CD4-positive, alpha-beta T cell treated with Interleukin-1 beta for 1 hour (primary cell): ENCODE results near the gene LINC01488.

Experiments
- DNase-seq, 2 donors: peaks; one replicate each; pipeline ENCODE4 v3.0.0-alpha.2; 2020 to 2022

Gene LINC01488

GRCh38 chr11:69512136-69512535, 30.7 kb downstream of the LINC01488 start:
- DNase-seq = no peak

- no peak for DNase-seq
Observed at GRCh38 chr11:69512790-69513189, 31.3 kb downstream of the LINC01488 start.

- DNase-seq = no peak
Observed at GRCh38 chr11:69513196-69513595, 31.7 kb downstream of the LINC01488 start.

- no peak for DNase-seq
Observed at GRCh38 chr11:69513663-69514224, 32.3 kb downstream of the LINC01488 start.

- no peak for DNase-seq
Observed at GRCh38 chr11:69514771-69515170, 33.3 kb downstream of the LINC01488 start.

- peak in 1 of 2 donors; percentile 6 for DNase-seq
Observed at GRCh38 chr11:69515271-69516245, 34.1 kb downstream of the LINC01488 start.

- DNase-seq = no peak
Observed at GRCh38 chr11:69516526-69516925, 35.1 kb downstream of the LINC01488 start.

- DNase-seq = no peak
Observed at GRCh38 chr11:69518081-69518950, 36.9 kb downstream of the LINC01488 start.

- no peak for DNase-seq
Observed at GRCh38 chr11:69520186-69520916, 38.9 kb downstream of the LINC01488 start.

GRCh38 chr11:69521457-69521856, 40.0 kb downstream of the LINC01488 start:
- no peak for DNase-seq

- no peak for DNase-seq
Observed at GRCh38 chr11:69523453-69523852, 42.0 kb downstream of the LINC01488 start.

- DNase-seq = no peak
Observed at GRCh38 chr11:69524291-69524882, 42.9 kb downstream of the LINC01488 start.

- no peak for DNase-seq
Observed at GRCh38 chr11:69524991-69525411, 43.5 kb downstream of the LINC01488 start.

GRCh38 chr11:69525516-69526452, 44.3 kb downstream of the LINC01488 start:
- no peak for DNase-seq

- no peak for DNase-seq
Observed at GRCh38 chr11:69526453-69526810, 45.0 kb downstream of the LINC01488 start.

GRCh38 chr11:69529001-69529400, 47.5 kb downstream of the LINC01488 start:
- DNase-seq = no peak

GRCh38 chr11:69530278-69531070, 49.0 kb downstream of the LINC01488 start:
- DNase-seq = peak in 1 of 2 donors; percentile 35

- no peak for DNase-seq
Observed at GRCh38 chr11:69531071-69531716, 49.7 kb downstream of the LINC01488 start.

- no peak for DNase-seq
Observed at GRCh38 chr11:69531717-69532088, 50.2 kb downstream of the LINC01488 start.
